Ishikawa (cell line): Measurements from ENCODE around the gene SUMO3.

ENCODE experiments used
- CEBPB ChIP-seq: IDR thresholded peaks from 2 replicates; pipeline ENCODE4 v1.6.1; 2012
- CREB1 ChIP-seq: IDR thresholded peaks from 2 replicates; pipeline ENCODE4 v1.6.1; 2012; ENCODE audit warnings: low read depth
- EP300 ChIP-seq: IDR thresholded peaks from 2 replicates; pipeline ENCODE4 v1.6.1; 2012; ENCODE audit warnings: borderline replicate concordance
- FOXM1 ChIP-seq: IDR thresholded peaks from 2 replicates; pipeline ENCODE4 v1.6.1; 2012; ENCODE audit warnings: low read depth, borderline replicate concordance
- MAX ChIP-seq: IDR thresholded peaks from 2 replicates; pipeline ENCODE4 v1.6.1; 2012
- NFIC ChIP-seq: IDR thresholded peaks from 2 replicates; pipeline ENCODE4 v1.6.1; 2012
- RAD21 ChIP-seq: IDR thresholded peaks from 2 replicates; pipeline ENCODE4 v1.6.1; 2012; ENCODE audit warnings: low read depth
- TAF1 ChIP-seq: IDR thresholded peaks from 2 replicates; pipeline ENCODE4 v1.6.1; 2012; ENCODE audit warnings: low read depth, mild to moderate bottlenecking
- YY1 ChIP-seq: IDR thresholded peaks from 2 replicates; pipeline ENCODE4 v1.6.1; 2012; ENCODE audit warnings: low read depth
- ZBTB7A ChIP-seq: IDR thresholded peaks from 2 replicates; pipeline ENCODE4 v1.6.1; 2012; ENCODE audit warnings: low read depth
- TF ChIP-seq, protein P1 (sequence below): IDR thresholded peaks from 2 replicates; pipeline ENCODE4 v1.6.1; 2012; ENCODE audit warnings: low read depth, mild to moderate bottlenecking

DNA sequence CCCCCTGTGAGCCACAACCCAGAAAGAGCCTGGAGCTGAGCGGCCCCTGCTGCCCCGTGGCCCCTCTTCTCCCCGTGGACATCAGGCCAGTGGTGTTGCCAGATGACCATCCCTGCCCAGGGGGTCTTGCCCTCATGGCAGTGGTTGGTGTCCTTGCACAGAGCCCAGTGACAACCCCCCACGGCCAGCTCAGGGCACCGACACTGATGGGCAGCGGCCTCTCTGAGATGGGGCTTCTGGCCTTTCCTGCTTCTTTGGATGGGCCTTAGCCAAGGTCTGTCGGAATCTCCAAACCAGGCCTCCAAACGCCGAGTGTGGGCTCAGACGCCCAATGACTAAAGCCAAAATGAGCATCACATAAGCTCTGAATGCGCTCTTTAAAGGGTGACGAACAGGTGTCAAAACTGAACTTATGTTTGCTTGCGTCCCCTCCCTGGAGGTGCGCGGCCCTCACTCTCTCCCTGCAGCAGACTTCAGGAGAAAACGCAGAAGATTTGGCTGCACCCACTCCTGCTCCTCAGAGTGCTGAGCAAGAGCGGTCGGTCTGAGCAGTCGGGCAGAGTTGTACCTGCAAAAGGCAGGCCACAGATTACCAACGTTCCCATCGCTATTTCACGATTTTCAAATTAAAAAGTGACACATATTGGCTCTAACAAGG is 58.1 kb downstream of the SUMO3 start:
- TF ChIP-seq, protein P1, sequence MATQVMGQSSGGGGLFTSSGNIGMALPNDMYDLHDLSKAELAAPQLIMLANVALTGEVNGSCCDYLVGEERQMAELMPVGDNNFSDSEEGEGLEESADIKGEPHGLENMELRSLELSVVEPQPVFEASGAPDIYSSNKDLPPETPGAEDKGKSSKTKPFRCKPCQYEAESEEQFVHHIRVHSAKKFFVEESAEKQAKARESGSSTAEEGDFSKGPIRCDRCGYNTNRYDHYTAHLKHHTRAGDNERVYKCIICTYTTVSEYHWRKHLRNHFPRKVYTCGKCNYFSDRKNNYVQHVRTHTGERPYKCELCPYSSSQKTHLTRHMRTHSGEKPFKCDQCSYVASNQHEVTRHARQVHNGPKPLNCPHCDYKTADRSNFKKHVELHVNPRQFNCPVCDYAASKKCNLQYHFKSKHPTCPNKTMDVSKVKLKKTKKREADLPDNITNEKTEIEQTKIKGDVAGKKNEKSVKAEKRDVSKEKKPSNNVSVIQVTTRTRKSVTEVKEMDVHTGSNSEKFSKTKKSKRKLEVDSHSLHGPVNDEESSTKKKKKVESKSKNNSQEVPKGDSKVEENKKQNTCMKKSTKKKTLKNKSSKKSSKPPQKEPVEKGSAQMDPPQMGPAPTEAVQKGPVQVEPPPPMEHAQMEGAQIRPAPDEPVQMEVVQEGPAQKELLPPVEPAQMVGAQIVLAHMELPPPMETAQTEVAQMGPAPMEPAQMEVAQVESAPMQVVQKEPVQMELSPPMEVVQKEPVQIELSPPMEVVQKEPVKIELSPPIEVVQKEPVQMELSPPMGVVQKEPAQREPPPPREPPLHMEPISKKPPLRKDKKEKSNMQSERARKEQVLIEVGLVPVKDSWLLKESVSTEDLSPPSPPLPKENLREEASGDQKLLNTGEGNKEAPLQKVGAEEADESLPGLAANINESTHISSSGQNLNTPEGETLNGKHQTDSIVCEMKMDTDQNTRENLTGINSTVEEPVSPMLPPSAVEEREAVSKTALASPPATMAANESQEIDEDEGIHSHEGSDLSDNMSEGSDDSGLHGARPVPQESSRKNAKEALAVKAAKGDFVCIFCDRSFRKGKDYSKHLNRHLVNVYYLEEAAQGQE, result no peak
- no peak for TF ChIP-seq EP300
- TF ChIP-seq RAD21, result no peak
- TF ChIP-seq TAF1, result no peak
- no peak for TF ChIP-seq CREB1
- no peak for TF ChIP-seq MAX
- no peak for TF ChIP-seq NFIC
- TF ChIP-seq FOXM1, result no peak
- no peak for TF ChIP-seq CEBPB
- TF ChIP-seq YY1, result no peak
- TF ChIP-seq ZBTB7A, result no peak
